ENCODE results near the gene CNN3.
A peak's percentile ranks its signal among the peaks of the same experiment; 100 is the strongest.

The CNN3 gene

GRCh38 chr1:94864821-94865220 lies 62.1 kb downstream of the CNN3 start:
- peak; percentile 29 for DNase-seq (ENCODE audit: low read depth, low spot score)
- in situ Hi-C loops (cut with HindIII; ENCODE audit: low sequenced_read_pairs): no loop called here
- H3K4me3 ChIP-seq (ENCODE audit: low read depth, low read length): no peak overlapping the region
- no peak for TF ChIP-seq CTCF (IDR thresholded peaks at IDR 0.05; ENCODE audit: low read depth, low read length)

- peak; percentile 91 for DNase-seq (ENCODE audit: low read depth, low spot score)
- in situ Hi-C loops (cut with HindIII; ENCODE audit: low sequenced_read_pairs): no loop called here
- TF ChIP-seq CTCF (IDR thresholded peaks at IDR 0.05; ENCODE audit: low read depth, low read length): no peak
- H3K4me3 ChIP-seq (ENCODE audit: low read depth, low read length): no peak overlapping the region
These were observed 63.0 kb downstream of the CNN3 start for GRCh38 chr1:94863919-94864318.

DNA sequence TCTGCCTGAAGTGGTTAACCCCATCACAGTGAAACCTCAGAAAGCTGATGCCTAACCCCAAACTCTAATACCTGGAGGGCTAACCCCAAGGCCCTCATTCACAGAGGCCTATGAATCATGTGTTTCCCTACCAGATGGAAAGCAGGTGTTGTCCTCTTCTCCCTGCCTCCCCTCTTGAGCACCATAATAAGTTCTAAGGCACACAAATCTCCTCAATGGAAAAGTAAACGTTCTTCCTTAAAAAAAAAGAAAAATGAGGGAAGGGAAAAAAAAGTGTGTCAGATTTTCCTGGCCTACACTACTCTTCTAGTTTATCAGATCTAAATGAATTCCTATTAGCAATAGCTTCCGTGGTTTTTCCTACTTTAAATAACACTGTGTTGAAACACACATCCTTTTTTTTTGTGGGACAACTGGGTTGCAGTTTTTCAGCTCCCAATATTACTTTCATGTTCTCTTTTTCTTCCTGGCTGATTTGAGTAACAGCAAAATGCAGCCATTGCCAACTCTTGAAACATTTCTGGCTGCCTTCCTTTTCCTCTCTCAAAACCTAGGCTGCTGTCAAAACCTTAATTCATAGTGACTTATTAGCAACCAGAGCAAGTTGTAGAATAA lies 63.5 kb downstream of the CNN3 start:
- H3K4me3 ChIP-seq (ENCODE audit: low read depth, low read length): no peak overlapping the region
- TF ChIP-seq CTCF (IDR thresholded peaks at IDR 0.05; ENCODE audit: low read depth, low read length): no peak
- in situ Hi-C loops (cut with HindIII; ENCODE audit: low sequenced_read_pairs): no loop called here
- DNase-seq (ENCODE audit: low read depth, low spot score): peak; percentile 78

DNA sequence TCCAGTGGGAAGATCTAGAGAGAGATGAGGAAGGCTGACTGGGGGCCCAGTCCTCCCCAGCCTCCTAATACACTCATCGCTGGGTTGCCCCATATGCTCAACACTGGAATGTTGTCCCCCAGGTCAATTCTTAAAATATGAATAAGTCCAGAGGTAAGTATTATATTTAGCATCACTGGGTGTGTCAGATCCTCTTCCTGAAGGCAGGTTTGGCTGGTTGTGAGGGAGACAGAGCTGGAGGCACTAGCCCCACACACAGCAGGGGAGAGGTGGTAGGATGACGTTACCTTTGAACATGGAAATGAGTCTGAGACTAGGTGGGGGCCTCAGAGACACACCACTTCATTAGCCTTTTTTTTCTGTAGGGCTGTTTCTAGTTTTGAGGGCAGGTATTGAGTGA lies 64.2 kb downstream of the CNN3 start:
- H3K4me3 ChIP-seq (ENCODE audit: low read depth, low read length): no peak overlapping the region
- no peak for DNase-seq (ENCODE audit: low read depth, low spot score)
- in situ Hi-C loops (cut with HindIII; ENCODE audit: low sequenced_read_pairs): no loop called here
- TF ChIP-seq CTCF (IDR thresholded peaks at IDR 0.05; ENCODE audit: low read depth, low read length): no peak

DNA sequence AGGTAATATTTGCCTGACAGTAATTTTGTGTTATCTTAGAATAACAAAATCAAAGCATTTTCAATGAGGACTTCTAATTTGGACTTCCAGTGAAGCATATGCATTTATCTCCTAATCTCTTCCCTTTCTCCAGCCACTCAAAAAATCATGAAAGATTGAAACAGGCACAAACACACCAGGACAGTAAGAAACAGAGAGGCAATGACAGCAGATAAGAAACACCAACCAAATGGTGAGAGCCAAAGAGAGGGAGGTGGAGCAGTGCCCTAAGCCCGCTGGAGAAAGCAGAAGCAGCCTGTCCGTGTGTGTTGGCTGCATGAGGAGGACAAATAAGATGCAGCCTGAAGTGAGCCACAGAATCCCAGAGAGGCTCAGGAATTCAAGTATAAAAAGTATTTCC lies 67.7 kb downstream of the CNN3 start:
- H3K4me3 ChIP-seq (ENCODE audit: low read depth, low read length): no peak overlapping the region
- TF ChIP-seq CTCF (IDR thresholded peaks at IDR 0.05; ENCODE audit: low read depth, low read length): no peak
- DNase-seq (ENCODE audit: low read depth, low spot score): no peak
- in situ Hi-C loops (cut with HindIII; ENCODE audit: low sequenced_read_pairs): no loop called here

DNA sequence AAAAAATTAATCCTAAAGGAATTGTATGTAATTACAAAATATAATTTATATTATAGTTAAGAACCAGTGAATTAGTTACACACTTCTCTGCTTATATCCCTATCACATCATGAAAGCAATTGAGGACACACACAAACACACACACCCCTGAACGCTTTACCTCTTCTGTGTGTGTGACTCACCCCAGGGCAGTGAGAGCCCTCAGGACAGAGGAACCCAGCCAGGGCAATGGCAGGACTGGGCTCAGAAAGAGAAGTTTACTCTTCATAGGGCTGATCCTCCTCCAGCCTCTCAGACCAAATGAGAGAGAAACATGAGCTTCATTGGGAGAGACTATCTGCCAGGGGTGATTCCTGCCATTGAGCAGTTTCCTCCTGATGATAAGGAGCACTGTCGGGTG lies 68.6 kb downstream of the CNN3 start:
- in situ Hi-C loops (cut with HindIII; ENCODE audit: low sequenced_read_pairs): no loop called here
- no peak for TF ChIP-seq CTCF (IDR thresholded peaks at IDR 0.05; ENCODE audit: low read depth, low read length)
- DNase-seq (ENCODE audit: low read depth, low spot score): peak; percentile 38
- no peak overlapping the region for H3K4me3 ChIP-seq (ENCODE audit: low read depth, low read length)

DNA sequence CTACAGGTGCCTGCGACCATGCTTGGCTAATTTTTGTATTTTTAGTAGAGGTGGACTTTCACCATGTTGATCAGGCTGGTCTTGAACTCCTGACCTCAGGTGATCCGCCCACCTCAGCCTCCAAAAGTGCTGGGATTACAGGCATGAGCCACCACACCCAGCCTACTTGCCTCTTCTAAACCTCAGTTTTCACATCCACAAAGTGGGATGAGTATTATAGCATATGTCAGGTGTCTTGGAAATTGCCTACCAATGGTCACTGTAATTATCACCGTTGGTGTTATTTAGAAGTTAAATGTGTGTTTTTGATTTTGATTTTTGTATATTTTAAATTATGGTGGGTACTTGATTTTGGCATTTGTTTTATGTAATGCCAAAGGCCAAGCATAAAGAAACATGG lies 70.0 kb downstream of the CNN3 start:
- no peak overlapping the region for H3K4me3 ChIP-seq (ENCODE audit: low read depth, low read length)
- in situ Hi-C loops (cut with HindIII; ENCODE audit: low sequenced_read_pairs): no loop called here
- TF ChIP-seq CTCF (IDR thresholded peaks at IDR 0.05; ENCODE audit: low read depth, low read length): no peak
- DNase-seq (ENCODE audit: low read depth, low spot score): no peak
